Sigmoid colon (tissue), 4 donors: ENCODE measurements around the gene PFDN4.

Experiments
- CTCF ChIP-seq, 4 experiments: fragments of 450-650 bp in 3 of 4; fragments of 200-600 bp in 1 of 4; IDR thresholded peaks; one replicate each; pipeline ENCODE4 v1.5.1; 2016 to 2019; ENCODE audit warnings: antibody characterized with exemption in 4 of 4, mild to moderate bottlenecking in 3 of 4, moderate library complexity in 2 of 4
- EP300 ChIP-seq, 4 donors: sonication (generic); formaldehyde crosslinking; IDR thresholded peaks; one replicate each; pipeline ENCODE4 v1.6.1; 2017; ENCODE audit warnings: antibody characterized with exemption in 4 of 4
- POLR2A ChIP-seq, 2 donors: fragments of 450-650 bp; IDR thresholded peaks; one replicate each; pipeline ENCODE4 v1.6.1; 2016; ENCODE audit warnings: antibody characterized with exemption in 2 of 2, mild to moderate bottlenecking in 2 of 2, moderate library complexity in 2 of 2

DNA sequence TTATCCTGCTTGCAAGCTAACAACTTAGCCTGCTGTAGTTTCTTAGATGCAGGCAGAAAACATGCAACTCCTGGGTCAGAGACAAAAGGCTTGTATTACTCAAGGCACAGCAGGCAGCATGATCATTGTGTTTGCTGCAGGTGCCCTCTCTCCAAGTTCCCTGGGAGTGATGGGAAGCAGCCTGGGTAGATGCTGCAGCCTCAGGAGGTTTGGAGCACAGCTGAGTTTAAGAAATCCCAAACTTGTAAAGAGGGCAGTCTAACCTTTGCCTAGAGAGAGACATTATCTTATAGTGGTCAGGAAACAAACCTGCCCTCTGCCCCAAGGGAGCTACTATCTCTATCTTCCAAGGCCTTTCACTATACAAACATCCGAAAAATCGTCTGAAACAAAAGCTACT, 61.1 kb downstream of the PFDN4 start:
- TF ChIP-seq EP300 (IDR thresholded peaks at IDR 0.05) = no peak
- no peak for TF ChIP-seq CTCF (IDR thresholded peaks at IDR 0.05)
- TF ChIP-seq POLR2A (IDR thresholded peaks at IDR 0.05) = no peak
